Astrocyte (in vitro differentiated cells and primary cell): ENCODE data around the gene MPC1. TPM values are rescaled to one million over a fixed set of nuclear protein-coding genes. Genes with fewer than 3 reads are reported as not detected.

ENCODE experiments used
- DNase-seq: peaks from one replicate; pipeline ENCODE4 v3.0.0-alpha.2; 2010; ENCODE audit warnings: low read depth
- FAIRE-seq: peaks from 2 replicates; lab custom pipeline; 2011; peaks lifted over from hg19 to GRCh38; lab: Jason Lieb, UNC
- H2AFZ ChIP-seq: 2 replicates; pipeline ENCODE4 v1.6.0; 2012; ENCODE audit warnings: low read depth, low read length, inconsistent platforms
- H3K27ac ChIP-seq: 2 replicates; pipeline ENCODE4 v1.5.1; 2011; ENCODE audit warnings: low read depth, low read length, inconsistent platforms
- H3K27me3 ChIP-seq: 2 replicates; pipeline ENCODE4 v1.6.0; 2011; ENCODE audit warnings: low read length, inconsistent platforms; ENCODE audit not compliant: insufficient read depth
- H3K36me3 ChIP-seq: 2 replicates; pipeline ENCODE4 v1.5.1; 2011; ENCODE audit warnings: low read length, inconsistent platforms; ENCODE audit not compliant: insufficient read depth
- H3K4me1 ChIP-seq: 2 replicates; pipeline ENCODE4 v1.5.1; 2011; ENCODE audit warnings: low read length, inconsistent platforms; ENCODE audit not compliant: insufficient read depth
- H3K4me2 ChIP-seq: 2 replicates; pipeline ENCODE4 v1.6.0; 2012; ENCODE audit warnings: low read length, inconsistent platforms
- H3K4me3 ChIP-seq: 2 replicates; pipeline ENCODE4 v1.5.1; 2011; ENCODE audit warnings: low read depth, mild to moderate bottlenecking, low read length, inconsistent platforms; ENCODE audit not compliant: insufficient read depth
- H3K79me2 ChIP-seq: 2 replicates; pipeline ENCODE4 v1.6.0; 2012; ENCODE audit warnings: mild to moderate bottlenecking, low read length, inconsistent platforms; ENCODE audit not compliant: insufficient read depth
- H3K9ac ChIP-seq: 2 replicates; pipeline ENCODE4 v1.6.0; 2012; ENCODE audit warnings: mild to moderate bottlenecking, low read length, inconsistent platforms
- H3K9me3 ChIP-seq: 2 replicates; pipeline ENCODE4 v1.5.1; 2012; ENCODE audit warnings: low read depth, mild to moderate bottlenecking, low read length, inconsistent platforms; ENCODE audit not compliant: insufficient read depth
- H4K20me1 ChIP-seq: 2 replicates; pipeline ENCODE4 v1.6.0; 2012; ENCODE audit warnings: low read length, inconsistent platforms; ENCODE audit not compliant: insufficient read depth
- H3K27ac Mint-ChIP-seq: one replicate; pipeline ENCODE4 v1.8.0; 2021; ENCODE audit warnings: mild to moderate bottlenecking, mixed read lengths; ENCODE audit not compliant: unreplicated experiment
- H3K27me3 Mint-ChIP-seq: one replicate; pipeline ENCODE4 v1.8.0; 2021; ENCODE audit warnings: low read depth, mixed read lengths; ENCODE audit not compliant: unreplicated experiment
- H3K36me3 Mint-ChIP-seq: one replicate; pipeline ENCODE4 v1.8.0; 2021; ENCODE audit warnings: low read depth, mixed read lengths; ENCODE audit not compliant: unreplicated experiment
- H3K4me1 Mint-ChIP-seq: one replicate; pipeline ENCODE4 v1.8.0; 2021; ENCODE audit warnings: low read depth, mixed read lengths; ENCODE audit not compliant: unreplicated experiment
- H3K4me3 Mint-ChIP-seq: one replicate; pipeline ENCODE4 v1.8.0; 2021; ENCODE audit warnings: mild to moderate bottlenecking, moderate library complexity, mixed read lengths; ENCODE audit not compliant: unreplicated experiment
- H3K9me3 Mint-ChIP-seq: one replicate; pipeline ENCODE4 v1.8.0; 2021; ENCODE audit warnings: mild to moderate bottlenecking, mixed read lengths; ENCODE audit not compliant: unreplicated experiment
- EZH2 ChIP-seq: IDR thresholded peaks from 2 replicates; pipeline ENCODE4 v1.6.1; 2012; ENCODE audit warnings: mild to moderate bottlenecking, low read length, inconsistent platforms; ENCODE audit not compliant: insufficient read depth
- total RNA-seq: library from RNA; stranded (reverse); gene quantifications from 2 replicates; pipeline ENCODE4 v1.2.1, GENCODE V29; 2021
- TF ChIP-seq, protein P1 (sequence below): IDR thresholded peaks from 2 replicates; pipeline ENCODE4 v1.5.1; 2011; ENCODE audit warnings: low read depth, mild to moderate bottlenecking, inconsistent platforms, low read length, moderate library complexity; ENCODE audit not compliant: insufficient read depth

MPC1 gene
- total RNA-seq, 1 donor from 2014 or later = 47.4 TPM

DNA sequence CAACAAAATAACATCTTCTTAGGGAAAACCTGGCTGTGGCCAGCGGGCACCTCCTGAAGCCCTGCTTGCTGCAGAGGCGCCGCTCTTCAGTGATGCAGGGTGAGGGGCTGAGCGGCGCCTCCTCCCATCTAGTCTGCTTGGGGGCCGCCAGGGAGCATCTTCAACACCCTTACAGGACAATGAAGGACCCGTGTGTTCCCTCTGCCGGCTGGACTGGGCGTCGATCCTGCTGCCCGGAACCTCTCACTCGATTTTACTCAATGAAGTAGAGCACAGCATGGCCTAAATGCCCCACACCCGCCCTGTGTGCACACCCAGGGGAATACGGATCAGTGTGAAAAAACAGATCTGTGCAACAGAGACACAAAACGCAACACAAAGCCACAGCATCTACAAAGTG, 28.5 kb upstream of the MPC1 start:
- Mint-ChIP-seq H3K4me3 (no peak overlapping the region), H3K9me3 (no peaks in the 10 kb centered on the region), H3K27me3 (peaks cover 2% of the 10 kb centered on the region), H3K27ac (no peak overlapping the region), H3K4me1 (no peaks in the 10 kb centered on the region), H3K36me3 (peaks cover 17% of the 10 kb centered on the region)
- no peak overlapping the region for H3K9ac ChIP-seq
- H3K4me1 ChIP-seq = no peaks in the 10 kb centered on the region
- no peaks in the 10 kb centered on the region for H3K27me3 ChIP-seq
- FAIRE-seq = no peak
- H3K4me3 ChIP-seq = no peak overlapping the region
- no peaks in the 10 kb centered on the region for H3K36me3 ChIP-seq
- H3K79me2 ChIP-seq = no peaks in the 10 kb centered on the region
- H3K27ac ChIP-seq = no peak overlapping the region
- no peak overlapping the region for H2AFZ ChIP-seq
- H4K20me1 ChIP-seq = peaks cover 6% of the 10 kb centered on the region
- no peak for DNase-seq
- no peak overlapping the region for H3K4me2 ChIP-seq
- peaks cover 5% of the 10 kb centered on the region for H3K9me3 ChIP-seq
- TF ChIP-seq EZH2 = no peak
- TF ChIP-seq, protein P1, sequence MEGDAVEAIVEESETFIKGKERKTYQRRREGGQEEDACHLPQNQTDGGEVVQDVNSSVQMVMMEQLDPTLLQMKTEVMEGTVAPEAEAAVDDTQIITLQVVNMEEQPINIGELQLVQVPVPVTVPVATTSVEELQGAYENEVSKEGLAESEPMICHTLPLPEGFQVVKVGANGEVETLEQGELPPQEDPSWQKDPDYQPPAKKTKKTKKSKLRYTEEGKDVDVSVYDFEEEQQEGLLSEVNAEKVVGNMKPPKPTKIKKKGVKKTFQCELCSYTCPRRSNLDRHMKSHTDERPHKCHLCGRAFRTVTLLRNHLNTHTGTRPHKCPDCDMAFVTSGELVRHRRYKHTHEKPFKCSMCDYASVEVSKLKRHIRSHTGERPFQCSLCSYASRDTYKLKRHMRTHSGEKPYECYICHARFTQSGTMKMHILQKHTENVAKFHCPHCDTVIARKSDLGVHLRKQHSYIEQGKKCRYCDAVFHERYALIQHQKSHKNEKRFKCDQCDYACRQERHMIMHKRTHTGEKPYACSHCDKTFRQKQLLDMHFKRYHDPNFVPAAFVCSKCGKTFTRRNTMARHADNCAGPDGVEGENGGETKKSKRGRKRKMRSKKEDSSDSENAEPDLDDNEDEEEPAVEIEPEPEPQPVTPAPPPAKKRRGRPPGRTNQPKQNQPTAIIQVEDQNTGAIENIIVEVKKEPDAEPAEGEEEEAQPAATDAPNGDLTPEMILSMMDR = no peak

GRCh38 chr6:166410426-166410935, 27.7 kb upstream of the MPC1 start:
- Histone ChIP-seq H3K27me3 (no peaks in the 10 kb centered on the region), H3K27ac (no peak overlapping the region), H3K4me1 (no peaks in the 10 kb centered on the region), H4K20me1 (no peaks in the 10 kb centered on the region), H2AFZ (no peak overlapping the region), H3K4me3 (no peak overlapping the region), H3K9me3 (no peaks in the 10 kb centered on the region), H3K9ac (no peak overlapping the region), H3K36me3 (no peaks in the 10 kb centered on the region), H3K79me2 (no peaks in the 10 kb centered on the region), H3K4me2 (no peak overlapping the region)
- Mint-ChIP-seq H3K4me3 (no peak overlapping the region), H3K9me3 (no peaks in the 10 kb centered on the region), H3K27ac (no peak overlapping the region), H3K27me3 (peaks cover 2% of the 10 kb centered on the region), H3K36me3 (peaks cover 15% of the 10 kb centered on the region), H3K4me1 (no peaks in the 10 kb centered on the region)
- no peak for FAIRE-seq
- DNase-seq = no peak
- TF ChIP-seq EZH2 = no peak
- TF ChIP-seq, protein P1 = no peak

GRCh38 chr6:166408936-166409755, 26.4 kb upstream of the MPC1 start:
- H3K36me3 Mint-ChIP-seq = peaks cover 11% of the 10 kb centered on the region
- no peak overlapping the region for H3K4me3 ChIP-seq
- H3K27me3 Mint-ChIP-seq = peaks cover 2% of the 10 kb centered on the region
- H3K4me1 Mint-ChIP-seq = no peaks in the 10 kb centered on the region
- FAIRE-seq = no peak
- H3K9ac ChIP-seq = no peak overlapping the region
- no peak overlapping the region for H3K27ac Mint-ChIP-seq
- H3K4me2 ChIP-seq = no peak overlapping the region
- no peak for TF ChIP-seq EZH2
- no peaks in the 10 kb centered on the region for H3K9me3 Mint-ChIP-seq
- H3K79me2 ChIP-seq = no peaks in the 10 kb centered on the region
- no peaks in the 10 kb centered on the region for H3K4me1 ChIP-seq
- no peaks in the 10 kb centered on the region for H4K20me1 ChIP-seq
- H3K4me3 Mint-ChIP-seq = no peak overlapping the region
- no peak for DNase-seq
- H3K36me3 ChIP-seq = no peaks in the 10 kb centered on the region
- H3K27ac ChIP-seq = no peak overlapping the region
- H2AFZ ChIP-seq = no peak overlapping the region
- H3K9me3 ChIP-seq = no peaks in the 10 kb centered on the region
- H3K27me3 ChIP-seq = no peaks in the 10 kb centered on the region
